Measurements from ENCODE around the gene PLPP3. TPM values are rescaled to one million over a fixed set of nuclear protein-coding genes. Genes with fewer than 3 reads are reported as not detected.

Gene PLPP3
- total RNA-seq, 1 donor from 2014 or later, result 106 TPM

DNA sequence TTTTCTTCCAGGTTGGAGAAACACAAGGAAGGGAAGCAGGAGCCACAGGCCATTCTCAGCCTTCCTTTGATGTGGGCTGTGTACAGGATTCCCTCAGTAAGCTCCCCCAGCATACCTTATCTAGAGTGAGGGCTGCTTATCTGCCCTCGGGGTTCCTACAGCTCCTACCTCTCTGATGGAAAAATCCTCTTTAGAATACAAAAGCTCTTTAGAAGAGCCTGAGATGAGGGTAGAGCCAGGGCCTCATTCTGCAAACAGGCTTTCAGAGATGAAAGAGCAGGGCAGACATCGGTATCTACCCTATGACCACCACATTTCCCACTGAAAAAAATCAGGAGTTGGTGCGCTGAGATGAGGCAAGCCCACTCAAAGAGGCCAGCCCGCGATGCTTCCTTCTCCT is 85.1 kb downstream of the PLPP3 start:
- DNase-seq (no peak), ATAC-seq (no peak)
- no peak overlapping the region for H3K4me3 ChIP-seq
- no peaks in the 10 kb centered on the region for H3K27me3 ChIP-seq (ENCODE audit: low read depth)
- no peak overlapping the region for H3K27ac ChIP-seq
- H3K4me1 ChIP-seq, result peaks cover 54% of the 10 kb centered on the region
- intact Hi-C loops (cut with DNase I), result no loop called here
- TF ChIP-seq, protein P1, sequence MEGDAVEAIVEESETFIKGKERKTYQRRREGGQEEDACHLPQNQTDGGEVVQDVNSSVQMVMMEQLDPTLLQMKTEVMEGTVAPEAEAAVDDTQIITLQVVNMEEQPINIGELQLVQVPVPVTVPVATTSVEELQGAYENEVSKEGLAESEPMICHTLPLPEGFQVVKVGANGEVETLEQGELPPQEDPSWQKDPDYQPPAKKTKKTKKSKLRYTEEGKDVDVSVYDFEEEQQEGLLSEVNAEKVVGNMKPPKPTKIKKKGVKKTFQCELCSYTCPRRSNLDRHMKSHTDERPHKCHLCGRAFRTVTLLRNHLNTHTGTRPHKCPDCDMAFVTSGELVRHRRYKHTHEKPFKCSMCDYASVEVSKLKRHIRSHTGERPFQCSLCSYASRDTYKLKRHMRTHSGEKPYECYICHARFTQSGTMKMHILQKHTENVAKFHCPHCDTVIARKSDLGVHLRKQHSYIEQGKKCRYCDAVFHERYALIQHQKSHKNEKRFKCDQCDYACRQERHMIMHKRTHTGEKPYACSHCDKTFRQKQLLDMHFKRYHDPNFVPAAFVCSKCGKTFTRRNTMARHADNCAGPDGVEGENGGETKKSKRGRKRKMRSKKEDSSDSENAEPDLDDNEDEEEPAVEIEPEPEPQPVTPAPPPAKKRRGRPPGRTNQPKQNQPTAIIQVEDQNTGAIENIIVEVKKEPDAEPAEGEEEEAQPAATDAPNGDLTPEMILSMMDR (IDR thresholded peaks at IDR 0.05), result no peak
- H3K36me3 ChIP-seq, result peaks cover 26% of the 10 kb centered on the region
- H3K9me3 ChIP-seq, result no peaks in the 10 kb centered on the region

DNA sequence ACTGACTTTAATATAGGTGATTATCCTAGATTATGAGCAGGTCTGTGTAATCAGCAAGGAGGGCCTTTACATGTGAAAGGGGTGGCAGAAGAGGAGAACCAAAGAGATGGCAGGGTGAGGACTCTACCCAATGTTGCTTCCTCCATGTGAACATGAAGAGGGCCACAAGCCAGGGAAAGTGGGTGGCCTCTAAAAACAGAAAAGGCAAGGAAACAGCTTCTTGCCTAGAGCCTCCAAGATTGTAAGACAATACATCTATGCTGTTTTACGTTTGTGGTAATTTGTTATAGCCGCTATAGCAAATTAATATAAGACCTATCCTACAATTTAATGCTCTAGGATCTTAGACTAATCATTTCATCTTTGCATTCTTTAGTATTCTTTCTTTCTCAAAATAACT is 85.5 kb downstream of the PLPP3 start:
- TF ChIP-seq, protein P1 (IDR thresholded peaks at IDR 0.05), result no peak
- intact Hi-C loops (cut with DNase I), result no loop called here
- no peaks in the 10 kb centered on the region for H3K9me3 ChIP-seq
- no peak for DNase-seq
- H3K27me3 ChIP-seq (ENCODE audit: low read depth), result no peaks in the 10 kb centered on the region
- ATAC-seq, result no peak
- peaks cover 26% of the 10 kb centered on the region for H3K36me3 ChIP-seq
- H3K4me1 ChIP-seq, result peaks cover 54% of the 10 kb centered on the region
- H3K4me3 ChIP-seq, result no peak overlapping the region
- no peak overlapping the region for H3K27ac ChIP-seq

DNA sequence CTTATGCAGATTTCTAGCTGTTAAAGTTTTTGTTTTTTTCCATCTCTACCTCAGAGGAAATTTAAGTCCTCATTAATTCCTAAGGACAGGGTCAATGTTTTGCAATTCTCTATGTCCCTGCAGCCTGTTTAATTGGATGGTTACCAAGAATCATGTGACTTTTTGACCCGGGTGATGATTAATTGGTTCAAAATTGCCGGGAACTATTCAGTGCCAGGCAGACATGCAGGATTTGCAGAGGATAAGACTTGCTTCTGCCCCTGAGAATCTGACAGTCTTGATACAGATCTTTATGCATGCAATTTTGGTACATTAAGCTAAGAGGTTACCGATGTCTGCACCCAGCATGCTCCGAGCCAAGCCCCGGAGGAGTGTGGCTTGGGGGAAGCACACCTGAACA is 87.9 kb downstream of the PLPP3 start:
- H3K4me1 ChIP-seq, result peaks cover 35% of the 10 kb centered on the region
- intact Hi-C loops (cut with DNase I), result no loop called here
- H3K9me3 ChIP-seq, result no peaks in the 10 kb centered on the region
- no peak overlapping the region for H3K27ac ChIP-seq
- ATAC-seq (peak; percentile 22 to 59), DNase-seq (no peak)
- H3K4me3 ChIP-seq, result no peak overlapping the region
- H3K36me3 ChIP-seq, result peaks cover 25% of the 10 kb centered on the region
- TF ChIP-seq, protein P1 (IDR thresholded peaks at IDR 0.05), result no peak
- no peaks in the 10 kb centered on the region for H3K27me3 ChIP-seq (ENCODE audit: low read depth)

DNA sequence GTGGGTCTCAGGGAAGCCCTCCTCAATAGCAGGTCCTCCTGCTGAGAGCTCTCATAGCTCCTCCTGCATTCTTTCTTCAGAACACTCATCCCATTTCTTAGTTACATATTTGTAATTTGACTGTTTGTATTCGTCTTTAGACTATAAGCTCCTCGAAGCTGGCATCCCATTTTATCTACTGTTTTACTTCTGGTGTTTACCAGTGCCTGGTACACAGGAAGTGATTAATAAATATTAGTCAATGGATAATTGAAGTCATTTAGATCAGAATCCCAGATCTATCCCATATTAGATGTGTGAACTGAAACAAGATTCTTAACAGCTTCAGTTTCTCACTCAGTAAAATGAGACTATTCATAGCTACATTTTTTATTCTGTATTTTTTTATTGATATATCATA is 88.7 kb downstream of the PLPP3 start:
- DNase-seq, result no peak
- Histone ChIP-seq H3K36me3 (peaks cover 16% of the 10 kb centered on the region), H3K4me3 (no peak overlapping the region), H3K27me3 (ENCODE audit: low read depth) (no peaks in the 10 kb centered on the region), H3K27ac (no peak overlapping the region), H3K9me3 (no peaks in the 10 kb centered on the region), H3K4me1 (peaks cover 27% of the 10 kb centered on the region)
- intact Hi-C loops (cut with DNase I), result no loop called here
- peak in 1 of 2 donors; percentile 41 for ATAC-seq
- TF ChIP-seq, protein P1 (IDR thresholded peaks at IDR 0.05), result no peak

DNA sequence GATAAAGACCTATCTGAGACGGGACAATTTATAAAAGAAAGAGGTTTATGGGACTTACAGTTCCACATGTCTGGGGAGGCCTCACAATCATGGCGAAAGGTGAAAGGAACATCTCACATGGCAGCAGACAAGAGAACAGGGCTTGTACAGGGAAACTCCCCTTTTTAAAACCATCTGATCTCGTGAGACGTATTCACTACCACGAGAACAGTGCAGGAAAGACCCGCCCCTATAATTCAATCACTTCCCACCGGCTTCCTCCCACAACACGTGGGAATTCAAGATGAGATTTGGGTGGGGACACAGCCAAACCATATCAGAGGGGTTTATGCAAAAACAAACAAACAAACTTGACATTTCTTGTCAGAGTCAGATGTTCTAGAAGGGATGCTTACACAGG is 89.7 kb downstream of the PLPP3 start:
- DNase-seq (no peak), ATAC-seq (no peak)
- peaks cover 21% of the 10 kb centered on the region for H3K4me1 ChIP-seq
- intact Hi-C loops (cut with DNase I), result no loop called here
- H3K36me3 ChIP-seq, result peaks cover 8% of the 10 kb centered on the region
- no peak overlapping the region for H3K4me3 ChIP-seq
- no peak overlapping the region for H3K27ac ChIP-seq
- TF ChIP-seq, protein P1 (IDR thresholded peaks at IDR 0.05), result no peak
- no peaks in the 10 kb centered on the region for H3K9me3 ChIP-seq
- no peaks in the 10 kb centered on the region for H3K27me3 ChIP-seq (ENCODE audit: low read depth)

DNA sequence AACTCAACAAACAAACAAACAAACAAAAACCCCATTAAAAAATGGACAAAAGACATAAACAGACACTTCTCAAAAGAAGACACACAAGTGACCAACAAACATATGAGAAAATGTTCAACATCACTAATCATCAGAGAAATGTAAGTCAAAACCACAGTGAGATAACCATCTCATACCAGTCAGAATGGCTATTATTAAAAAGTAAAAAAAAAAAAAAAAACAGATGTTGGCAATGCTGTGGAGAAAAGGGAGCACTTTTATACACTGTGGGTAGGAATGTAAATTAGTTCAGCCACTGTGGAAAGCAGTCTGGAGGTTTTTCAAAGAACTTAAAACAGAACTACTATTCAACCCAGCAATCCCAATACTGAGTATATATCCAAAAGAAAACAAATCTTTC is 94.7 kb downstream of the PLPP3 start:
- no peak overlapping the region for H3K4me3 ChIP-seq

More for the DNA sequence above, 94.7 kb downstream of the PLPP3 start:
- intact Hi-C loops (cut with DNase I), result no loop called here
- TF ChIP-seq, protein P1 (IDR thresholded peaks at IDR 0.05), result no peak
- Histone ChIP-seq H3K27me3 (ENCODE audit: low read depth) (no peaks in the 10 kb centered on the region), H3K27ac (no peak overlapping the region), H3K36me3 (no peaks in the 10 kb centered on the region), H3K4me1 (no peaks in the 10 kb centered on the region), H3K9me3 (no peaks in the 10 kb centered on the region)
- no peak for DNase-seq
- ATAC-seq, result no peak

Data from lower lobe of right lung (tissue), 2 donors.